ENCODE results near the gene WNT6.

Gene WNT6

DNA sequence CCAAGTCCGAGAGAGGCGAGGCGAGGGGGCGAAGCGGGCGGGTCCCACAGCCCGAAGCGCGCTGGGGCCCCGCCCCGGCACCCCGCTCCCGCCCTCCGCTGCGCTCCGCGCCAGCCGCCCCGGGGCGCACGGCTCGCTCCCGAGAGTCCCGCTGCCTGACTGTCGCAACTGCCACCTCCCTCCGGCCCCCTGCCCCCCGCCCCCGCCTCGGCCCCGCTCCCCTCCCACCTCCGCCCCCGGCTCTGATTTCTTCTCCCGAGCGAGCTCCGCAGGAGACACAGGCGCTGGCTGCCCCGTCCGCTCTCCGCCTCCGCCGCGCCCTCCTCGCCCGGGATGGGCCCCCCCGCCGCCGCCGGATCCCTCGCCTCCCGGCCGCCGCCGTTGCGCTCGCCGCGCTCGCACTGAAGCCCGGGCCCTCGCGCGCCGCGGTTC lies at the start of gene WNT6:
Gene WNT6, plus strand, starts transcription at position 250 of the 432 bp plus-strand sequence. CDS start 233 bp downstream, outside the sequence.
- no peak for DNase-seq

GRCh38 chr2:218810256-218810655 lies 49.3 kb upstream of the WNT6 start:
- DNase-seq = no peak

DNA sequence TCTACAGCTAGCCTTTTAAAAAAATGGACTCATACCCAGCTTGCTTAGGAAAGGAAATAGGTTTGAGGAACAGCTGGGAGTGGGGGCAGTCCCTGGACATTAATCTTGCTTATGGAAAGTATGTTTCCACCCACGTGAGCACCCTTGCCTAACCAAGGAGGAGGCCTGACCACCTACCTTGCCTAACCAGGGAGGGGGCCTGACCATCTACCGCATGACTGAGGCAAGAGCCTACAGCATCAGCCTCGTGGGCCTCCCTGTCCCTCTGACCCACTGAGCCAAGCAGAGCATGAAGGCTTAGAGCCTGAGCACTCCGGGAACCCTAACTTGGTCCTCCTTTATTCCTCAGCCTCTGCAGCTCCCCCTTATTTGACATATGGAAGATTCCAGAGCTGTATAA lies 48.2 kb upstream of the WNT6 start:
- no peak for DNase-seq

DNA sequence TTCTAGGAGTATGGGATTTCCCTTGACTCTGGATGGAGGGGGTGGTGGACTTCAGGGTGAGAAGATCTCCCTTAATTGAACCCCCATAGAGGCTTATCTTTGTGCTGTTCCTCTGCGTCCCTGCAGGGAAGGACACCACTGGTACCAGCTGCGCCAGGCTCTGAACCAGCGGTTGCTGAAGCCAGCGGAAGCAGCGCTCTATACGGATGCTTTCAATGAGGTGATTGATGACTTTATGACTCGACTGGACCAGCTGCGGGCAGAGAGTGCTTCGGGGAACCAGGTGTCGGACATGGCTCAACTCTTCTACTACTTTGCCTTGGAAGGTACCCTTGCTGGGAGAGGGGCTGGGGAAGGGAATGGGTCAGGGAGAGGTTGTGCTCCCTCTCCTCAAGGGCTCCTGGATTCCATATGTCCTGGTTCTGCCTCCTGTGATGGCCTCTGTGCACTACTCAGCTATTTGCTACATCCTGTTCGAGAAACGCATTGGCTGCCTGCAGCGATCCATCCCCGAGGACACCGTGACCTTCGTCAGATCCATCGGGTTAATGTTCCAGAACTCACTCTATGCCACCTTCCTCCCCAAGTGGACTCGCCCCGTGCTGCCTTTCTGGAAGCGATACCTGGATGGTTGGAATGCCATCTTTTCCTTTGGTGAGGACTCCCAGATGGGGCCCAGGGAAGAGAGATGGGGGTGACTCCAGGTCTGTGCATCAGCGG lies 47.3 kb upstream of the WNT6 start:
- DNase-seq = no peak

- DNase-seq = no peak
Measured at GRCh38 chr2:218812861-218813260, 46.7 kb upstream of the WNT6 start.

DNA sequence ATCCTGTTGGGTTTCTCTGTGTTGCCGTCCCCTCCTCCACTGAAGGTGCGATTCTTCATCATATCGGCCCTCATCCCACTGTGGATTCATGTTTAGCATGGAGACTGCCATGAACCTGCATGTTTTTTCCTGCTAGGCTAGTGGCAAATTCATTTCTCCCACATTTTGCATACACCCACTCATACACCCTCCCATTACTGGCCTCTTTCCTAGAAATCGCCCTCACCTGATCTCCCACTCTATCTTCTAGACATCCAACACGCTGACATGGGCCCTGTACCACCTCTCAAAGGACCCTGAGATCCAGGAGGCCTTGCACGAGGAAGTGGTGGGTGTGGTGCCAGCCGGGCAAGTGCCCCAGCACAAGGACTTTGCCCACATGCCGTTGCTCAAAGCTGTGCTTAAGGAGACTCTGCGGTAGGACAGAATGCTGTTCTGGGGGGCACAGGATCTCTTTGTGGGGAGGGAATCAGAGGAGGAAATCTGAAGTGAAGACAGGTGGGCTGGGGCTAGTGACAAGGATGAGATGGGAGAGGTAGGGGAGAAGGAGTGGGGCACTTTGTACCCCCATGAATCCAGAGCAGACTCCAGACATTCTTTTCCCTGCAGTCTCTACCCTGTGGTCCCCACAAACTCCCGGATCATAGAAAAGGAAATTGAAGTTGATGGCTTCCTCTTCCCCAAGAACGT lies 45.7 kb upstream of the WNT6 start:
- DNase-seq = no peak

DNA sequence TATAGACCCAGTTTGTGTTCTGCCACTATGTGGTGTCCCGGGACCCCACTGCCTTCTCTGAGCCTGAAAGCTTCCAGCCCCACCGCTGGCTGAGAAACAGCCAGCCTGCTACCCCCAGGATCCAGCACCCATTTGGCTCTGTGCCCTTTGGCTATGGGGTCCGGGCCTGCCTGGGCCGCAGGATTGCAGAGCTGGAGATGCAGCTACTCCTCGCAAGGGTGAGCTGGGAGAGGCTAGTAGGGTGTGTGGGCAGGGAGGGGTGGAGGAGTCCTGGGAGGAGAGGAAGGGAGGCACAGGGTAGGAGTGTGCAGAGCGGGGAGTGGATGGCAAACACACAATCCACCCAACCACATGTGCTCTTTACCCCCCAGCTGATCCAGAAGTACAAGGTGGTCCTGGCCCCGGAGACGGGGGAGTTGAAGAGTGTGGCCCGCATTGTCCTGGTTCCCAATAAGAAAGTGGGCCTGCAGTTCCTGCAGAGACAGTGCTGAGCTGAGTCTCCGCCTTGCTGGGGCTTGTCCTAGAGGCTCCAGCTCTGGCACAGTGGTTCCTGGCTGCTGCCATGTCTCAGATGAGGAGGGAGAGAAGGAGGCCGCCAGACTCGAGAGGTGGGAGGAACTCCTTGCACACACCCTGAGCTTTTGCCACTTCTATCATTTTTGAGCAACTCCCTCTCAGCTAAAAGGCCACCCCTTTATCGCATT lies 44.9 kb upstream of the WNT6 start:
- DNase-seq = no peak

DNA sequence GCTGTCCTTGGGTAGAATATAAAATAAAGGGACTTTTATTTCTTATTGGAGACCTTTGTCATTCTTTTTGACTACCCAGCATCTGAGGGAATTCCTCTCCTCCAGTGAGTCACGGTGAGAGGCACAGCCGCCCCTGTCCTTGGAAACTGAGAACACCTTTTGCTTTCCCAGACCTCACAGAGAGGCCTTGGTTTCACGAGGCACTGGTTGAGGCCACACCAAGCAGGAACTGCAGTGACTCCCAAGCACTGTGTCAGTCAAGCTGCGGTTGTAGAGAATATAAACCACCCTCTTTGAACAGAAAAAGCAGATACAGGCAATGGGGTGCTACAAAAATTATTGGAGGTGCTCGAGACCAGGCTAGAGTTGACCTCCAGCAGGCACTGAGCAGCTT lies 44.4 kb upstream of the WNT6 start:
- DNase-seq = no peak

DNA sequence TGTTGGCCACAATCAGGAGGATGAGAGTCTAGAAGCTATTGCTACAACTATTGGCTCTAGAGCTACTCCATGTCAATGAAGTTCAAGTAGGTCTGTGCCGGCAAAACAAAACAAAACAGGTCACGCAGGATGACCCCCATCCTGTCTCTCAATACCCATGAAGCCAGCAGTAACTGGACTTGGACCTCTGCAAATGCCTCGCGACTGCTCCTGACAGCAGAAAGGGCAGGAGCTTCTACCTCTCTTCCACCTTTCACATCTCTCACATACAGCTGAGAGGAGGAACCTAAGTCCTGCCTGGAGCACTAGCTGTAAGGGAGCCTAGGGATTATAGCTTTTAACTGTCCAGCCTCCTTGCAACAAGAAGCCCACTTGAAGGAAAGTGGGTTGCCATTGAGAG lies 44.0 kb upstream of the WNT6 start:
- no peak for DNase-seq

GRCh38 chr2:218816561-218817011 lies 43.0 kb upstream of the WNT6 start:
- no peak for DNase-seq

DNA sequence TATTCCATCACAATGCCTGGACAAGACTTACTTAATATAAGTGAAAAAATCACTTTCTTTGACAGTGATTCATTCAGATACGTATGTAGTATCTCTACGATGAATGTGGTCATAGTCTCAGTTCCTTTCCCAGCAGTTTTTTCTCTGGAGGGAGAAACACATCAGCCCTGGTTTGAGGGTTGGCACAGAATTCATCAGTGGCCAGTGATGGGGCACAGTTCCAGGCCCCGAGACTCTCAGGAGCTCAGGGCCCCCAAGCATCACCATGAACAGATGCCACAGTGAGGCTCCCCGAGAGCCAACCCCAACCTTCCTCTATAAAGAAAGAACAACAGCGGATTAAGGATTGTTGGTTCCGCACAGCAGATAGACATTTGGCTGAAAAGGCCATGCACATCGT lies 40.5 kb upstream of the WNT6 start:
- no peak for DNase-seq

DNA sequence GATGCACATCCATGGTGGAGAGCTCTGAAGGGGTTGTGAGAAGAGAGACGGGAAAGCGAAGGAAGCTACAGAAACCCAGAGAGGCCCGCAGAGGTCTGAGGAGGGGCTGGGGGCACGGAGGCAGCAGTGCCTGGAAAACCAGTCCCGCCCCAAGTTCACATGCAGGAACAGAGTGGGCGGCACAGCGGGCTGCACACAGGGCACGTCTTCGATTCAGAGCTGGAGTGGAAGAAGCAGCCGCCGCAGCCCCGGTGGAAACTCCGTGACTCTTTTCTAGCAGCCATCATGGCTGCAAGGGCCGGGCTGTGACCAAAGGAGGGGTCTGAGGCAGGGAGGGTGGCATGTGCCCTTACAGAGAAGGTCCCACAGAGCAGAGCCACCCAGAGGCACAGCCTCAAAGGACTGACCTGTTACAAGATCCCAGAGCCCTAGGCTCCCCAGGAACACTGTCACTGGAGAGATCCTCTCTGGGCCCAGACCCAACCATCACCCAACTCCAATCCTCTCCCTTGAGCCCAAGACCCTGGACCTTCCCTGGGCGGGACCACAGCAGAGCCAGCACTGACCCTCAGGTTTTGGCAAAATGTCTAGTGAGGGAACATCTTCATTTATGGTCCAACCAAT lies 38.7 kb upstream of the WNT6 start:
- DNase-seq = no peak

DNA sequence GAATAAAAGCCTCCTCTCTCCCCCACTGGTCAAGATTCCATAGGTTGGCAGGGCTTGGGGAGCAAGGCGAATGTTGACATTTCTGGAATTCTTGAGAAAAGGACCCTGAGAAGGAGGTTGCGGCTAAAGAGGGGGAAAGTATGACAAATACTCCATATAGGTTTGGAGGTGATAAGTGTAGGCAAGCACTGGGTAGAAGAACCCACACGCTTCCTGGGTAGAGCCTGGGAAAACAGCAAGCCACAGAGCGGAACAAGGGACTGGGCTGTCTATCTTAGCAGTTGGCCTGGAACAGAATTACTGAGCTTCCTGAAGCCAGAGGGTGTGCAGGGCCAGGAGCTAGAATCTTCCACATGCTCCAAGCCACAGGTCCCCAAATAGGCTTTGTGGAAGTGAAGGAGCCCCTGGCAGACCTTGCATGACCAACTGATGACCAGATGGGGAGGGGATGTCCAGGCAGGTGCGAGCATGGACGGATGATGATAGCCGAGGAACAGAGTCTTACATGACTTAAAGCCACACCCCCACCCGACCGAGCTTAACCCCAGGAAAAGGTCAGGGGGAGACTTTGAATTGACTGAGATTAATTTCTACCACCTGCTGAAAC lies 37.9 kb upstream of the WNT6 start:
- no peak for DNase-seq

DNA sequence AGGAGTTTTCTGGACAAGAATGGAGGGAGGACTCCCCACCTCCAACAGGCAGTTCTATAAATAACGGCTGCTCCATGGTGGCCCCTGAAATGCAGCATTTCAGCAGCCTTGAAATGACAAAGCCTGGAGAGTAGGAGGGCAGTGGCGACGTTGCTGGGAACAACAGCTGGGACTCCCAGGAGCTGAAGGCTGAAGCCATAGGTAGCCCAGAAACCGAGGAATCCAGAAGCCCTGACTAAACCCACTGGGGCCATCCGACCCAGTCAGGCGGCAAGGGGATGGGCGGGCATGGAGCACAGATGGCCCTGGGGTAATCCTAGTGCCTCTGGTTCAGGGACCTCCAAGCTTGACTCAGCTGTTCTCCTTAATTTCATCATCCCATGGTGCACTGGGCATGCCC lies 37.0 kb upstream of the WNT6 start:
- no peak for DNase-seq

DNA sequence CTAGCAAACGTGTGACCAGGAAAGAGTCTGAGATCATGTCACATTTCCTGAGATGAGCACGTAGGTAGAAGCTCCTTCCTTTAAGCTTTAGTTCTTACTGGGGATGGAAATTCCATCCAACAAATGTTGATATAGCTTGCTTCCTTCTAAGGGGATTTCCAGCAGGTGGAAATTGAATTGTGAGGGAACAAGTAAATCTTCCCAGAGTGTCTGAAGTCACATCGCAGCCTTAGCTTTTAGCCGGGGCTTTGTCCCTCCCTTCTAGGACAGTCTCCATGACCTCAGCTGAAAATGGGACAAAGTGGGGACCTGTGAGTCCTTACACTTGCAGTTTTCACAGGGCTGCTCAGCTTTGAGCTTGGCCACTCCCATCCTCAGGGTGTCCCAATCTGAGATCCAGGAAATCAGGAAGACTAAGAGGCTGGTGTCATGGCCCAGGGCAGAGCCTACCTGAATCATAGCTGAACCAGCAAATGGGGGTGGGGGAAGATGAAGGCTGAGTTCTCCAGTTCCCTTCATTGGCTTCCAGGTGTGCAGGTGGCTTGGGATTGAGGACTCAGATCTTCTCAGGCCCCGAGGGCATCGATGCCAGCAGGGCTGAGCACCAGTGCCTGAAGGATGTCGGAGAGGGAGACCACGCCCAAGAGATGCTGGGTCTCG lies 36.3 kb upstream of the WNT6 start:
- DNase-seq = no peak

- DNase-seq = no peak
Measured at GRCh38 chr2:218824004-218824403, 35.6 kb upstream of the WNT6 start.

GRCh38 chr2:218826791-218827190 lies 32.8 kb upstream of the WNT6 start:
- no peak for DNase-seq

- no peak for DNase-seq
Measured at GRCh38 chr2:218827701-218828476, 31.7 kb upstream of the WNT6 start.

DNA sequence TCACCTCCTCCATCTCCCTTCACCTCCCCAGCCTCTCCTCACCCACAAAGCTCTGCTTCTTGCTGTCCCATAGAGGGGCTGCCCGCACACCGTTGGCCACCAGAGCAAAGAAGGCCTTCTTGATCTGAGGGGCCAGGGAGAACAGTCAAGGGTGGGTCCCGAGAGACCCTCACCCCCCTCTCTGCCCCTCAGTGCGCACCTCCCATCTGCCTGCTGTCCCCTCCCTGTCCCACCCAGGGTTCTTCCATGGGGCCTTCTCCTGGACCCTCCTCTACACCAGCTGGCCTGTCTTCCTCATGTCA lies 31.2 kb upstream of the WNT6 start:
- DNase-seq = no peak

GRCh38 chr2:218829868-218830451 lies 29.6 kb upstream of the WNT6 start:
- DNase-seq = no peak

- DNase-seq = no peak
Measured at GRCh38 chr2:218830526-218831306, 28.9 kb upstream of the WNT6 start.

All from hematopoietic multipotent progenitor cell treated with erythropoietin and hydrocortisone succinate and interleukin-3 and kit ligand, for 6 days (in vitro differentiated cells).